GM18498 (cell line): Measurements from ENCODE around the gene ACOT13.
"Not testable (repeated sequence)": the region's sequence is repeated elsewhere in the genome, so short reads cannot be mapped to it uniquely, and the experiment has no call there.

Experiments used
- ATAC-seq: cut with Tn5 transposase; IDR thresholded peaks from one replicate; pipeline ENCODE4 v1.9.1; 2021; ENCODE audit warnings: mild to moderate bottlenecking, moderate library complexity; ENCODE audit not compliant: unreplicated experiment

The ACOT13 gene

GRCh38 chr6:24721461-24722215, 54.8 kb downstream of the ACOT13 start:
- ATAC-seq, result peak; percentile 56

- no peak for ATAC-seq
Observed at GRCh38 chr6:24723270-24723669, 56.4 kb downstream of the ACOT13 start.

- ATAC-seq, result not testable (repeated sequence)
Observed at GRCh38 chr6:24730653-24731052, 63.8 kb downstream of the ACOT13 start.

- not testable (repeated sequence) for ATAC-seq
Observed at GRCh38 chr6:24731456-24732134, 64.7 kb downstream of the ACOT13 start.

GRCh38 chr6:24734166-24734565, 67.3 kb downstream of the ACOT13 start:
- ATAC-seq, result no peak

GRCh38 chr6:24734710-24735109, 67.8 kb downstream of the ACOT13 start:
- ATAC-seq, result not testable (repeated sequence)

GRCh38 chr6:24738741-24739140, 71.9 kb downstream of the ACOT13 start:
- no peak for ATAC-seq

- ATAC-seq, result no peak
Observed at GRCh38 chr6:24740861-24741260, 74.0 kb downstream of the ACOT13 start.

- ATAC-seq, result no peak
Observed at GRCh38 chr6:24742216-24742738, 75.4 kb downstream of the ACOT13 start.

GRCh38 chr6:24743265-24743943, 76.5 kb downstream of the ACOT13 start:
- ATAC-seq, result peak; percentile 75

GRCh38 chr6:24743944-24744335, 77.1 kb downstream of the ACOT13 start:
- ATAC-seq, result peak; percentile 51

- no peak for ATAC-seq
Observed at GRCh38 chr6:24744911-24745310, 78.0 kb downstream of the ACOT13 start.

- no peak for ATAC-seq
Observed at GRCh38 chr6:24749297-24749696, 82.4 kb downstream of the ACOT13 start.

- not testable (repeated sequence) for ATAC-seq
Observed at GRCh38 chr6:24750878-24751277, 84.0 kb downstream of the ACOT13 start.

GRCh38 chr6:24752503-24752902, 85.6 kb downstream of the ACOT13 start:
- no peak for ATAC-seq

GRCh38 chr6:24752917-24753492, 86.1 kb downstream of the ACOT13 start:
- no peak for ATAC-seq

GRCh38 chr6:24753545-24753944, 86.7 kb downstream of the ACOT13 start:
- no peak for ATAC-seq

- ATAC-seq, result not testable (repeated sequence)
Observed at GRCh38 chr6:24754378-24754777, 87.5 kb downstream of the ACOT13 start.
